ENCODE data around the gene MTMR6. TPM values are rescaled to one million over a fixed set of nuclear protein-coding genes. Genes with fewer than 3 reads are reported as not detected.
A peak's percentile ranks its signal among the peaks of the same experiment; 100 is the strongest.

The MTMR6 gene
- total RNA-seq, 2 experiments from 2014 or later: 18.4 to 20.0 TPM

DNA sequence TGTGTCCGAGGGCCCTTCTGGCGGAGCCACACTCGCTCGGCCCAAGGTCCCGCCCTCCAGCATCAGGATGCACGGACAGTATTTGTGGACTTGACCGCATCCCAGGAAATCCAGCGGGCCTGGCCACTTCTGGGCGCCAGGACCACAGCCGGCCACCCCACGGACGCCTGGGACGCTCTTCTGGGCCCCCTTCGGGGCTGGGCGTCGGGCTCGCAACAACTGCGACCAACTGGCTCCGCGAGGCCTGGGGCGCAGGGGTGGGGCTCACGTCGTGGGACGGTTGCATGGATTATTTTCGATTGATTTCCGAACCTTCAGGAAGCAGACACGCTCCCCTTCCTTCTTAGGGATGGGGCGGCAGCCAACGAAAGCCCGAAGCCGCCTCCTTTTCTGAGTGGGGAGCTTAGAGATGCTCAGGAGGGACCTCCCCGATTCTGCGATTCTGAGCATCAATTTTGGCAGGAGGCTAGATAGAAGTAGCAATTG is 13.6 kb upstream of the MTMR6 start:
- peak overlapping the region; percentile 96 for H3K4me3 Mint-ChIP-seq
- H3K27ac Mint-ChIP-seq: peak overlapping the region; percentile 95
- H3K27me3 Mint-ChIP-seq (ENCODE audit: low read depth): peaks cover 13% of the 10 kb centered on the region
- ChIA-PET POLR2A (interaction anchor here (0.7 to 3.9 kb wide), 6 partner anchors 10 to 42 kb away, joined by 3 to 34 read pairs (median 4); partner anchors contain the start of gene MTMR6), CTCF (interaction anchor here (1.6 to 2.0 kb wide), 2 partner anchors 9 to 14 kb away, joined by 4 to 19 read pairs; partner anchors contain the start of gene MTMR6)
- DNase-seq (no peak), ATAC-seq (peak; percentile 56)
- peaks cover 40% of the 10 kb centered on the region for H3K4me1 Mint-ChIP-seq (ENCODE audit: low read depth)
- peaks cover 36% of the 10 kb centered on the region for H3K36me3 Mint-ChIP-seq (ENCODE audit: low read depth)
- H3K9me3 Mint-ChIP-seq (ENCODE audit: insufficient read depth): no peaks in the 10 kb centered on the region

DNA sequence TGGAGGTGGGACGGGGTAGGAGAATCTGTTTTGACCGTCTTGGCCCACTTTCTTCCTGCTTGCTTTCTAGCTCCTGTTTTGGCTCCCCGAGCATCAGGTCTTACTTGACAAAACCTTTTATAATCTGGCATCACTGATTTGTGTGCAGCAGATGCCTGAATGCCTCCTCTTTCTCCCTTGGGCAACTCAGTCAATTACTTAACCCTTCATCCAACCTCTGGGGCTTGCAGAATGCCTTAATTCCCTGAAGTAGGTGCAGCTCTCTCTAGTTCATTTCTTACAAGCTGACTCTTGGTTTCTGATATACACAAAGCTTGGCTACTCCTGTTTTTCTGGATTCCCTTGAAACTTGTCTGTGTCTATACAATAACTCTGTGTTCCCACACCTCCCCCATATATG is 8.4 kb upstream of the MTMR6 start:
- peaks cover 32% of the 10 kb centered on the region for H3K27me3 Mint-ChIP-seq (ENCODE audit: low read depth)
- peaks cover 11% of the 10 kb centered on the region for H3K4me1 Mint-ChIP-seq (ENCODE audit: low read depth)
- H3K36me3 Mint-ChIP-seq (ENCODE audit: low read depth): peaks cover 5% of the 10 kb centered on the region
- DNase-seq (no peak), ATAC-seq (no peak)
- H3K9me3 Mint-ChIP-seq (ENCODE audit: insufficient read depth): no peaks in the 10 kb centered on the region
- CTCF ChIA-PET: interaction anchor here (0.7 to 1.4 kb wide), 2 partner anchors 9 to 10 kb away, joined by 3 to 4 read pairs; no protein-coding TSS in a partner anchor
- POLR2A ChIA-PET: no interaction called here
- no peak overlapping the region for H3K27ac Mint-ChIP-seq
- H3K4me3 Mint-ChIP-seq: no peak overlapping the region

- Mint-ChIP-seq H3K4me3 (no peak overlapping the region), H3K36me3 (ENCODE audit: low read depth) (peaks cover 2% of the 10 kb centered on the region), H3K9me3 (ENCODE audit: insufficient read depth) (no peaks in the 10 kb centered on the region), H3K4me1 (ENCODE audit: low read depth) (peaks cover 6% of the 10 kb centered on the region), H3K27ac (no peak overlapping the region), H3K27me3 (ENCODE audit: low read depth) (peaks cover 32% of the 10 kb centered on the region)
- ChIA-PET POLR2A (no interaction called here), CTCF (interaction anchor here (0.7 to 1.4 kb wide), 2 partner anchors 8 to 9 kb away, joined by 3 to 4 read pairs; no protein-coding TSS in a partner anchor)
- ATAC-seq (no peak), DNase-seq (no peak)
Measured at GRCh38 chr13:25295228-25295627, 7.9 kb upstream of the MTMR6 start.

GRCh38 chr13:25292301-25292700 is 5.0 kb upstream of the MTMR6 start:
- Mint-ChIP-seq H3K36me3 (ENCODE audit: low read depth) (no peaks in the 10 kb centered on the region), H3K4me1 (ENCODE audit: low read depth) (peaks cover 11% of the 10 kb centered on the region), H3K27ac (no peak overlapping the region), H3K4me3 (no peak overlapping the region), H3K27me3 (ENCODE audit: low read depth) (peaks cover 33% of the 10 kb centered on the region), H3K9me3 (ENCODE audit: insufficient read depth) (no peaks in the 10 kb centered on the region)
- ChIA-PET CTCF (no interaction called here), POLR2A (no interaction called here)
- ATAC-seq (peak; percentile 54), DNase-seq (peak; percentile 33)

DNA sequence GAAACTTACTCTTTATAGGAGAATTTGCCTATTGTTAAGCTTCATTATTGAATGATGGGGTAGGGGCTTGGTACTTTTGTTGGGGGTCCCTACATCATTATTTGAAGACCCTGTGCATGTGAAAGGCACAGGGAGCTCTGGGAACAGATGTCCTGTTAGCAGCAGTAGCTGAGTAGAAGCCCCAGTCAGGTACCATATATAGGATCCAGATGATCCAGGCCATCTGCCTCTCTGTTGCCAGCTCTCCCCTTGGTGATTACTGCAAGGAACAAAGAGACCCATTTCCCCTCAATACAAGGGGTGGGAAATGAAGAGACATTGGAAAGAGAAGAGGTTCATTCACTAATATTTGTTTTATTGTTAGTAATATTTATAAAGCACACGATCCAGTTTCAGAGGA is 4.4 kb upstream of the MTMR6 start:
- DNase-seq (no peak), ATAC-seq (no peak)
- H3K4me3 Mint-ChIP-seq: no peak overlapping the region
- no peak overlapping the region for H3K27ac Mint-ChIP-seq
- H3K9me3 Mint-ChIP-seq (ENCODE audit: insufficient read depth): no peaks in the 10 kb centered on the region
- H3K36me3 Mint-ChIP-seq (ENCODE audit: low read depth): no peaks in the 10 kb centered on the region
- H3K4me1 Mint-ChIP-seq (ENCODE audit: low read depth): peaks cover 11% of the 10 kb centered on the region
- ChIA-PET CTCF (interaction anchor here (1.2 kb wide), 1 partner anchor 9 kb away, joined by 4 read pairs; no protein-coding TSS in a partner anchor), POLR2A (interaction anchor here (0.9 kb wide), 1 partner anchor 9 kb away, joined by 3 read pairs; no protein-coding TSS in a partner anchor)
- H3K27me3 Mint-ChIP-seq (ENCODE audit: low read depth): peaks cover 30% of the 10 kb centered on the region

GRCh38 chr13:25288966-25289365 is 1.7 kb upstream of the MTMR6 start:
- POLR2A ChIA-PET: no interaction called here
- DNase-seq: no peak
- Mint-ChIP-seq H3K27ac (no peak overlapping the region), H3K36me3 (ENCODE audit: low read depth) (peaks cover 5% of the 10 kb centered on the region), H3K9me3 (ENCODE audit: insufficient read depth) (no peaks in the 10 kb centered on the region), H3K4me1 (ENCODE audit: low read depth) (peaks cover 27% of the 10 kb centered on the region), H3K27me3 (ENCODE audit: low read depth) (peaks cover 17% of the 10 kb centered on the region), H3K4me3 (no peak overlapping the region)
- CTCF ChIA-PET: no interaction called here
- ATAC-seq: no peak

DNA sequence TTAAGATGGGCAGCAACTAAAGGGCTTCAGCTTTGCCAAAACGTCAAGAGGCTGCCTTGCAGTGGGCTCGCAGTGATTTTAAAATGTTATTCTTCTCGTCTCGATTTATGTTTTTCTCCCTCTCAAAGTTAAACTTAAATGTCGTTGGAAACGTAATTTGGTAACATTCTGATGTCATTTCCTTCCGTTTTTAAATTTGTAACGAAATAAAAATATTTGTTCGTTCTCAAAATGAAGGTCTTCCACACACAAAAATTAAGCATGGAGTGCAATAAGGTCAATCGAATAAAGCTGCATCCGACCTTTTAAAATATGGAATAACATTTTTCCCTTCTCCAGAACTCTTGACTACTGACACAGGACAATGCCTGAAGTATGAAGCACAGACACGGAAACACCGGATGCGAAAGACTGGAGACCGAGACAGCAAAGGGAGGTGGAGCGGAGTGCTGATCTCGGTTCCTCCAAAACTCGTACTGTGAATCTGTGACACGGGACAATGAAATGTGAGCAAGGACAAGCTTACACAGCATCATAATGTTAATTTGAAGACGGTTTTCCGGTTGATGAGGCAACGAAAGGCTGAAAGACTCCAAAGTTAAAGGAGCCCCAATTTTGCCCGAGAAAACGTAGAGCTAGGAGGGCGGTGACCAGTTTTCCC is 850 bp downstream of the MTMR6 start:
- ChIA-PET POLR2A (interaction anchor here (0.6 to 3.6 kb wide), 9 partner anchors 10 to 1971 kb away, joined by 3 to 34 read pairs (median 4); partner anchors contain the start of gene NUP58), CTCF (interaction anchor here (0.7 to 3.8 kb wide), 13 partner anchors 9 to 1412 kb away, joined by 3 to 19 read pairs (median 4); partner anchors contain the start of gene NUP58)
- ATAC-seq (peak; percentile 47), DNase-seq (peak; percentile 65)
- Mint-ChIP-seq H3K36me3 (ENCODE audit: low read depth) (peaks cover 22% of the 10 kb centered on the region), H3K9me3 (ENCODE audit: insufficient read depth) (no peaks in the 10 kb centered on the region), H3K27me3 (ENCODE audit: low read depth) (peaks cover 13% of the 10 kb centered on the region), H3K4me3 (peak overlapping the region; percentile 88), H3K4me1 (ENCODE audit: low read depth) (peaks cover 43% of the 10 kb centered on the region), H3K27ac (peak overlapping the region; percentile 95)

DNA sequence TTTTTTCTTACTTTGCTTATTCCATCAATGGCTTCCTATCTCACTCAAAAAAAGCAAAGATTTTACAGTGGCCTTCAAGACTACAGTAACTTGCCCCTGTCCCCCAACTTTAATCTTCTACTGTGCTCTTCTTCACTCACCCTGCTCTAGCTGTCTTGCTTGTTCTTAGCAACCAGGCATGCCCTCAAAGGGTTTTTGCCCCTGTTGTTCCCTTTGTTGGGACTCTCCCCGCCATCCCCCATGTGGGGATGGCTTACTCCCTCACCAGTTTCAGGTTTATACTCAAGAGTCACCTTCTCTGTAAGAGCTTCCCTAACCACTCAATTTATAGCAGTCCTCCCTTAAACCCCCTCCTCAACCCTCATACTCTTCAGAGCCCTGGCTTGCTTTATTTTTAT is 5.4 kb downstream of the MTMR6 start:
- peak; percentile 11 for ATAC-seq
- Mint-ChIP-seq H3K27ac (peak overlapping the region; percentile 81), H3K27me3 (ENCODE audit: low read depth) (no peaks in the 10 kb centered on the region), H3K4me1 (ENCODE audit: low read depth) (peaks cover 59% of the 10 kb centered on the region), H3K9me3 (ENCODE audit: insufficient read depth) (no peaks in the 10 kb centered on the region), H3K36me3 (ENCODE audit: low read depth) (peaks cover 30% of the 10 kb centered on the region), H3K4me3 (peak overlapping the region; percentile 1)
- ChIA-PET POLR2A (interaction anchor here (1.0 to 2.4 kb wide), 2 partner anchors 19 to 20 kb away, joined by 3 to 15 read pairs; partner anchors contain the start of gene NUP58), CTCF (interaction anchor here (0.9 kb wide), 1 partner anchor 48 kb away, joined by 3 read pairs; no protein-coding TSS in a partner anchor)
- no peak for DNase-seq

GRCh38 chr13:25281193-25281934 is 5.9 kb downstream of the MTMR6 start:
- Mint-ChIP-seq H3K4me3 (no peak overlapping the region), H3K4me1 (ENCODE audit: low read depth) (peaks cover 65% of the 10 kb centered on the region), H3K27ac (peak overlapping the region; percentile 81), H3K9me3 (ENCODE audit: insufficient read depth) (no peaks in the 10 kb centered on the region), H3K27me3 (ENCODE audit: low read depth) (no peaks in the 10 kb centered on the region), H3K36me3 (ENCODE audit: low read depth) (peaks cover 26% of the 10 kb centered on the region)
- ATAC-seq (peak; percentile 58), DNase-seq (no peak)
- ChIA-PET CTCF (no interaction called here), POLR2A (interaction anchor here (1.0 kb wide), 1 partner anchor 20 kb away, joined by 3 read pairs; the partner anchor contains the start of gene NUP58)

DNA sequence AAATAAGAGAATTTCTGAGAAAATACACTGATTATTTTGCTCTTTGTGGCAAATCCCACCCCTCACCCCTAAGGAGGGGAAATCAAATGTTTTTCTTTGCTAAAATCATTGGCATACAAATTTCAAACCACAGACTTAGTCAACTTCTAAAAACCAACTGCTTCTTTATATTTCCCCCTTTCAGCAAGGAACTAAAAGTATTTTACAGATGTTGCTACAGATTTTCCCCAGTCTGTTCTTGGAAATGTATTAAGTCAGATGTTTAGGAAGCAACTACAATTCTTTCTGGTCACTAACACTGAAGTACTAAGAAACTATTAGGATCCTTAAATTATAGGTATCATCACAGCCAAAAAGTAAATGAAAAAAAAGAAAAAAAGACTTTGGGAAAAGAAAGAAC is 6.9 kb downstream of the MTMR6 start:
- Mint-ChIP-seq H3K4me1 (ENCODE audit: low read depth) (peaks cover 59% of the 10 kb centered on the region), H3K36me3 (ENCODE audit: low read depth) (peaks cover 24% of the 10 kb centered on the region), H3K4me3 (no peak overlapping the region), H3K27ac (no peak overlapping the region), H3K27me3 (ENCODE audit: low read depth) (no peaks in the 10 kb centered on the region), H3K9me3 (ENCODE audit: insufficient read depth) (no peaks in the 10 kb centered on the region)
- ATAC-seq (no peak), DNase-seq (no peak)
- ChIA-PET CTCF (interaction anchor here (1.6 kb wide), 1 partner anchor 10 kb away, joined by 3 read pairs; no protein-coding TSS in a partner anchor), POLR2A (no interaction called here)

- peaks cover 23% of the 10 kb centered on the region for H3K36me3 Mint-ChIP-seq (ENCODE audit: low read depth)
- no peaks in the 10 kb centered on the region for H3K9me3 Mint-ChIP-seq (ENCODE audit: insufficient read depth)
- ATAC-seq (peak; percentile 63), DNase-seq (no peak)
- peaks cover 33% of the 10 kb centered on the region for H3K4me1 Mint-ChIP-seq (ENCODE audit: low read depth)
- ChIA-PET CTCF (interaction anchor here (1.5 to 2.0 kb wide), 2 partner anchors 9 to 11 kb away, joined by 6 to 16 read pairs; partner anchors contain the start of gene MTMR6), POLR2A (interaction anchor here (0.8 kb wide), 1 partner anchor 9 kb away, joined by 3 read pairs; no protein-coding TSS in a partner anchor)
- no peaks in the 10 kb centered on the region for H3K27me3 Mint-ChIP-seq (ENCODE audit: low read depth)
- no peak overlapping the region for H3K4me3 Mint-ChIP-seq
- H3K27ac Mint-ChIP-seq: no peak overlapping the region
Measured at GRCh38 chr13:25276748-25277147, 10.5 kb downstream of the MTMR6 start.

Measured in activated CD8-positive, alpha-beta T cell treated with anti-CD3 and anti-CD28 coated beads, Interleukin-2, amount 10 ng/mL, durations not matched to agents 7 days and 5 days (primary cell).